Measurements from ENCODE around the gene BLMH. TPM values are rescaled to one million over a fixed set of nuclear protein-coding genes. Genes with fewer than 3 reads are reported as not detected.
"Not testable (repeated sequence)": the region's sequence is repeated elsewhere in the genome, so short reads cannot be mapped to it uniquely, and the experiment has no call there.

BLMH gene
- polyA plus RNA-seq, 4 donors = 8.3 to 56.6 (median 15.0) TPM

- peak within 1 kb of the TSS in 2 of 3 donors; percentile 39 to 47 for H3K4me3 ChIP-seq (ENCODE audit: low read depth in 1 of 3, low read length in 3 of 3)
- H3K27me3 ChIP-seq (ENCODE audit: control insufficient read depth in 3 of 3, insufficient read depth in 3 of 3, low read length in 3 of 3) = peaks cover 0 to 54% (median 25%) of the 10 kb centered on the region in 3 donors
- H3K9me3 ChIP-seq (ENCODE audit: control insufficient read depth in 2 of 2, insufficient read depth in 1 of 2, low read depth in 1 of 2, low read length in 1 of 2) = no peaks in the 10 kb centered on the region
- peak in 1 of 2 donors; percentile 58 for DNase-seq
- FAIRE-seq = no peak
- H3K36me3 ChIP-seq (ENCODE audit: control insufficient read depth in 3 of 3, insufficient read depth in 2 of 3, low read depth in 1 of 3, low read length in 3 of 3) = no peaks in the 10 kb centered on the region
- peaks cover 0 to 30% (median 3%) of the 10 kb centered on the region in 3 donors for H3K4me1 ChIP-seq (ENCODE audit: control insufficient read depth in 3 of 3, insufficient read depth in 2 of 3, low read depth in 1 of 3, low read length in 2 of 3)
- no peak within 1 kb of the TSS for H3K27ac ChIP-seq (ENCODE audit: low read depth in 1 of 3, low read length in 2 of 3)
- 2 to 4% (median 3%) methylated on average over 69 to 82 of the region's 82 CpGs for whole genome bisulfite sequencing, 3 donors
Observed at GRCh38 chr17:30235386-30236296, 56.1 kb downstream of the BLMH start, which contains the start of gene SLC6A4. Gene SLC6A4 (minus strand): TSS chr17:30235697. CDS start chr17:30221958, 13,739 bp downstream.

- H3K27me3 ChIP-seq (ENCODE audit: control insufficient read depth in 3 of 3, insufficient read depth in 3 of 3, low read length in 3 of 3) = peaks cover 0 to 54% (median 25%) of the 10 kb centered on the region in 3 donors
- DNase-seq (peak in 1 of 2 donors; percentile 40), FAIRE-seq (no peak)
- peak overlapping the region in 2 of 3 donors; percentile 26 to 47 for H3K4me3 ChIP-seq (ENCODE audit: low read depth in 1 of 3, low read length in 3 of 3)
- peaks cover 0 to 30% (median 3%) of the 10 kb centered on the region in 3 donors for H3K4me1 ChIP-seq (ENCODE audit: control insufficient read depth in 3 of 3, insufficient read depth in 2 of 3, low read depth in 1 of 3, low read length in 2 of 3)
- WGBS, 3 donors = 18 to 25% (median 22%) methylated on average over 12 of the region's 12 CpGs
- no peak overlapping the region for H3K27ac ChIP-seq (ENCODE audit: low read depth in 1 of 3, low read length in 2 of 3)
- no peaks in the 10 kb centered on the region for H3K9me3 ChIP-seq (ENCODE audit: control insufficient read depth in 2 of 2, insufficient read depth in 1 of 2, low read depth in 1 of 2, low read length in 1 of 2)
- H3K36me3 ChIP-seq (ENCODE audit: control insufficient read depth in 3 of 3, insufficient read depth in 2 of 3, low read depth in 1 of 3, low read length in 3 of 3) = no peaks in the 10 kb centered on the region
Observed at GRCh38 chr17:30234964-30235363, 56.8 kb downstream of the BLMH start.

DNA sequence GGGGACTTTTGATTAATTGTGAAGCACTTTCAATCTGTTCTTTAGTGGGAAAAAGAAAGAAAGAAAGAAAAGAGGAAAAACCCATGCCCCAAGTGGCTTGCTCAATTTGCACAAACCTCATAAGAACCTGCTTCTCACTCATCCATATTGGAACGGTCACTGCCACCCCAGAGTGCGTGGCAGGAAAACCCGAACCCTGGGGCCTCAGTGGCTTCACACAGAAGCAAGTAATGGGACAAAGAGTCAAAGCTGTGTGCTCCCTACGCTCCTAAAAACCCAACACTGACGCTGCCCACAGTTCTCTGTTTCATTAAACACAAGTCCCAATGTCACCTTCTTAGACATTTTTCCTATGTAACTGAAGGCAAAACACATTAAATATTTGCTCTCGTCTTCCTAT is 57.4 kb downstream of the BLMH start:
- FAIRE-seq (no peak), DNase-seq (no peak)
- H3K27ac ChIP-seq (ENCODE audit: low read depth in 1 of 3, low read length in 2 of 3) = no peak overlapping the region
- no peaks in the 10 kb centered on the region for H3K9me3 ChIP-seq (ENCODE audit: control insufficient read depth in 2 of 2, insufficient read depth in 1 of 2, low read depth in 1 of 2, low read length in 1 of 2)
- WGBS, 3 donors = 86 to 90% (median 89%) methylated on average over 6 of the region's 6 CpGs
- H3K4me1 ChIP-seq (ENCODE audit: control insufficient read depth in 3 of 3, insufficient read depth in 2 of 3, low read depth in 1 of 3, low read length in 2 of 3) = peaks cover 0 to 32% (median 3%) of the 10 kb centered on the region in 3 donors
- H3K27me3 ChIP-seq (ENCODE audit: control insufficient read depth in 3 of 3, insufficient read depth in 3 of 3, low read length in 3 of 3) = peaks cover 0 to 54% (median 25%) of the 10 kb centered on the region in 3 donors
- no peaks in the 10 kb centered on the region for H3K36me3 ChIP-seq (ENCODE audit: control insufficient read depth in 3 of 3, insufficient read depth in 2 of 3, low read depth in 1 of 3, low read length in 3 of 3)
- H3K4me3 ChIP-seq (ENCODE audit: low read depth in 1 of 3, low read length in 3 of 3) = no peak overlapping the region

- DNase-seq (no peak), FAIRE-seq (no peak)
- no peaks in the 10 kb centered on the region for H3K36me3 ChIP-seq (ENCODE audit: control insufficient read depth in 3 of 3, insufficient read depth in 2 of 3, low read depth in 1 of 3, low read length in 3 of 3)
- peaks cover 3 to 36% (median 3%) of the 10 kb centered on the region in 3 donors for H3K4me1 ChIP-seq (ENCODE audit: control insufficient read depth in 3 of 3, insufficient read depth in 2 of 3, low read depth in 1 of 3, low read length in 2 of 3)
- no peak overlapping the region for H3K27ac ChIP-seq (ENCODE audit: low read depth in 1 of 3, low read length in 2 of 3)
- H3K4me3 ChIP-seq (ENCODE audit: low read depth in 1 of 3, low read length in 3 of 3) = no peak overlapping the region
- no peaks in the 10 kb centered on the region for H3K9me3 ChIP-seq (ENCODE audit: control insufficient read depth in 2 of 2, insufficient read depth in 1 of 2, low read depth in 1 of 2, low read length in 1 of 2)
- peaks cover 0 to 45% (median 19%) of the 10 kb centered on the region in 3 donors for H3K27me3 ChIP-seq (ENCODE audit: control insufficient read depth in 3 of 3, insufficient read depth in 3 of 3, low read length in 3 of 3)
- WGBS, 3 donors = 73 to 75% (median 74%) methylated on average over 11 of the region's 11 CpGs
Observed at GRCh38 chr17:30232824-30233427, 58.8 kb downstream of the BLMH start.

DNA sequence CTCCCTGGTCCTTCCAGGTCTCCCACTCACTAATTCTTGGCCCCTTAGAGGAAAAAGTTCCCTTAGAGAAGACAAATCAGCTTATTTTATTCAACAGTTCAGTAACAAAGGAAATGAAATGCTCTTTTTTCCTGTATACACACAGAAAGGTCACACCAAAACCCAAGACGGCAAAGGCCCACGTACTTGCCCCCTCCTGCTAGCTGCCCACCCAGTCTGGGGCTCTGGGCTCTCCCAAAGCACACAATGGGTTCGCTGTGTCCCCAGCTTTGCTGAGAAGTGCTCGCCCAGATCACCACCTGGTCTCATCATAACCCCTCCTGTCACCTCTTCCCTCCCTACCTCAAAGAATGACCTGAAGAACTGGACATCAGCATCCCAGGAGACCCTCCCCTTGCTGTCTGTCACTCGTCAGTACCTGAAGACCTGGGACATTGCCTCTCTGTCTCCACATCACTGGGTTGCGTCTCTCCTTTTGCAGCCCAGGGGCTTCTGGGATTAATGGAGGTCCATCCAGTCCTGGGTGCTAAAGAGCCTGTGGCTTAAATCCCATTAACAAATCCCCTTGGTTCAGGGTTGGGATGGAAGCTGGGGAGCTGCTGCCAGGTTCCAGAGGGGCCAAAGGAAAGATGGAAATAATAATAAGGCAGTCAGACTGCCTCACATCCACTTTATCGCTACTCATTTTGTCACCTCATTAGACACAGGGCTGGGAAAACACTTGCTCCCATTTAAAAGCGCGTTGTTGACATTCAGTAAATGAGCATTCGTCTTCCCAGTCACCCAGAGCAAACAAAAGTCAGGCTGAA is 59.5 kb downstream of the BLMH start:
- H3K27ac ChIP-seq (ENCODE audit: low read depth in 1 of 3, low read length in 2 of 3) = no peak overlapping the region
- FAIRE-seq (no peak), DNase-seq (no peak)
- whole genome bisulfite sequencing, 3 donors = 77 to 86% (median 84%) methylated on average over 10 of the region's 10 CpGs
- H3K9me3 ChIP-seq (ENCODE audit: control insufficient read depth in 2 of 2, insufficient read depth in 1 of 2, low read depth in 1 of 2, low read length in 1 of 2) = no peaks in the 10 kb centered on the region
- no peaks in the 10 kb centered on the region for H3K36me3 ChIP-seq (ENCODE audit: control insufficient read depth in 3 of 3, insufficient read depth in 2 of 3, low read depth in 1 of 3, low read length in 3 of 3)
- peaks cover 0 to 38% (median 13%) of the 10 kb centered on the region in 3 donors for H3K27me3 ChIP-seq (ENCODE audit: control insufficient read depth in 3 of 3, insufficient read depth in 3 of 3, low read length in 3 of 3)
- H3K4me3 ChIP-seq (ENCODE audit: low read depth in 1 of 3, low read length in 3 of 3) = no peak overlapping the region
- peaks cover 3 to 29% (median 3%) of the 10 kb centered on the region in 3 donors for H3K4me1 ChIP-seq (ENCODE audit: control insufficient read depth in 3 of 3, insufficient read depth in 2 of 3, low read depth in 1 of 3, low read length in 2 of 3)

- Histone ChIP-seq H3K9me3 (ENCODE audit: control insufficient read depth in 2 of 2, insufficient read depth in 1 of 2, low read depth in 1 of 2, low read length in 1 of 2) (no peaks in the 10 kb centered on the region), H3K27me3 (ENCODE audit: control insufficient read depth in 3 of 3, insufficient read depth in 3 of 3, low read length in 3 of 3) (peaks cover 0 to 26% (median 7%) of the 10 kb centered on the region in 3 donors), H3K4me3 (ENCODE audit: low read depth in 1 of 3, low read length in 3 of 3) (no peak overlapping the region), H3K4me1 (ENCODE audit: control insufficient read depth in 3 of 3, insufficient read depth in 2 of 3, low read depth in 1 of 3, low read length in 2 of 3) (peaks cover 0 to 28% (median 3%) of the 10 kb centered on the region in 3 donors), H3K27ac (ENCODE audit: low read depth in 1 of 3, low read length in 2 of 3) (no peak overlapping the region), H3K36me3 (ENCODE audit: control insufficient read depth in 3 of 3, insufficient read depth in 2 of 3, low read depth in 1 of 3, low read length in 3 of 3) (no peaks in the 10 kb centered on the region)
- FAIRE-seq = no peak
- WGBS, 3 donors = 80 to 89% (median 85%) methylated on average over 7 of the region's 7 CpGs
- DNase-seq = no peak
Observed at GRCh38 chr17:30230596-30231125, 61.1 kb downstream of the BLMH start.

- not testable (repeated sequence) for FAIRE-seq; H3K4me3 ChIP-seq (ENCODE audit: low read depth in 1 of 3, low read length in 3 of 3); H3K36me3 ChIP-seq (ENCODE audit: control insufficient read depth in 3 of 3, insufficient read depth in 2 of 3, low read depth in 1 of 3, low read length in 3 of 3); H3K9me3 ChIP-seq (ENCODE audit: control insufficient read depth in 2 of 2, insufficient read depth in 1 of 2, low read depth in 1 of 2, low read length in 1 of 2); H3K27ac ChIP-seq (ENCODE audit: low read depth in 1 of 3, low read length in 2 of 3); DNase-seq
- Histone ChIP-seq H3K27me3 (ENCODE audit: control insufficient read depth in 3 of 3, insufficient read depth in 3 of 3, low read length in 3 of 3) (peaks cover 0 to 20% (median 6%) of the 10 kb centered on the region in 3 donors), H3K4me1 (ENCODE audit: control insufficient read depth in 3 of 3, insufficient read depth in 2 of 3, low read depth in 1 of 3, low read length in 2 of 3) (peaks cover 3 to 30% (median 7%) of the 10 kb centered on the region in 3 donors)
- WGBS, 3 donors = 75 to 81% (median 80%) methylated on average over 1 of the region's 1 CpG
Observed at GRCh38 chr17:30230009-30230408, 61.7 kb downstream of the BLMH start.

Data from small intestine (tissue), 7 donors.